RWPE2 (cell line): Measurements from ENCODE around the gene KREMEN1.

ENCODE experiments used
- ATAC-seq: fragments of 200-7000 bp; cut with Tn5 transposase; 3 replicates; pipeline ENCODE4 v1.9.1; 2021; ENCODE audit warnings: low read depth
- DNase-seq: peaks from one replicate; pipeline ENCODE4 v3.0.0-alpha.2; 2020; ENCODE audit warnings: low spot score
- H3K27ac ChIP-seq: fragments of 450-650 bp; 2 replicates; pipeline ENCODE4 v1.5.1; 2017; ENCODE audit warnings: mild to moderate bottlenecking; ENCODE audit not compliant: poor library complexity, severe bottlenecking
- H3K27me3 ChIP-seq: fragments of 250-450 bp; sonication (Bioruptor Pico); 2 replicates; pipeline ENCODE4 v1.5.1; 2021; ENCODE audit warnings: mild to moderate bottlenecking, moderate library complexity; ENCODE audit not compliant: insufficient read depth, poor library complexity, severe bottlenecking
- H3K36me3 ChIP-seq: fragments of 250-450 bp; sonication (Bioruptor Pico); 2 replicates; pipeline ENCODE4 v1.5.1; 2020; ENCODE audit warnings: low read depth, mild to moderate bottlenecking, moderate library complexity
- H3K4me1 ChIP-seq: fragments of 250-450 bp; sonication (Bioruptor Pico); 2 replicates; pipeline ENCODE4 v1.5.1; 2021; ENCODE audit warnings: mild to moderate bottlenecking, moderate library complexity; ENCODE audit not compliant: insufficient read depth, poor library complexity, severe bottlenecking
- H3K4me3 ChIP-seq: fragments of 250-450 bp; sonication (Bioruptor Pico); 2 replicates; pipeline ENCODE4 v1.5.1; 2021; ENCODE audit warnings: mild to moderate bottlenecking, moderate library complexity; ENCODE audit not compliant: severe bottlenecking
- H3K9me3 ChIP-seq: fragments of 250-450 bp; sonication (Bioruptor Pico); 2 replicates; pipeline ENCODE4 v1.5.1; 2021; ENCODE audit warnings: mild to moderate bottlenecking, moderate library complexity; ENCODE audit not compliant: severe bottlenecking
- TF ChIP-seq, protein P1 (sequence below): fragments of 450-650 bp; IDR thresholded peaks from one replicate; pipeline ENCODE4 v1.5.1; 2017; ENCODE audit warnings: mild to moderate bottlenecking, moderate library complexity; ENCODE audit not compliant: poor library complexity, severe bottlenecking

Gene KREMEN1

DNA sequence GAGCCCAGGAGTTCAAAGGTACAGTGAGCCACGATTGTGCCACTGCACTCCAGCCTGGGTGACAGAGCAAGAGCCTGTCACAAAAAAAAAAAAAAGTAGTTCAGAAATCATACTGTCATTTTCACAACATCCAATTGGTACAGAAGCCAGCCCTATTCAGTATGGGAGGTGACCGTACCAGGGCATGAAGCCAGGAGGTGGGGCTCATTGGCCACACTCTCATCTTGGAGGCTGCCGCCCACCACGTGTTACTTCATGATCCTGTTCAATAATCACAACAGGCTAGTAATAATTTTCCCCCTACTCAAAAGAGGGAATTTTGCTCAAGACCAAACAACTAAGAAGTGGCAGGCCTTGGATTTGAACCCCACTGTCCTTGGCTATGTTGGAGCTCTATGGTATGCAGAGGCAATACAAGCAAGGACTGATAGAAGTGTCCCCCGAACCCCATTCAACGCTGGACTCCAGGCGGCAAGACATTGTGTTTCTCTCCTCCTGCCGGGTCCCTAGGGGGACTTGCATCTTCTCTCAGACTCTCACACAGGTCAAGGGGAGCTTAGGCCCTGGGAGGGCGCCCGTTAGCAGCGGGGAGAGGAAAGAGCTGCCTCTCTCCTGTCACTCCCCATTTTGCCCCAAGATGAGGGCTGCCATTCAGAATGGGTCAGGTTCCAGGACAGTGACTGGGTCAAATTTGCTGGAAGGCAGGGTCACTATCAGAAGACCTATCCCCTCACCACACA lies 92.7 kb downstream of the KREMEN1 start:
- Histone ChIP-seq H3K27ac (no peak overlapping the region), H3K27me3 (no peaks in the 10 kb centered on the region), H3K4me1 (no peaks in the 10 kb centered on the region), H3K9me3 (no peaks in the 10 kb centered on the region), H3K36me3 (no peaks in the 10 kb centered on the region), H3K4me3 (no peak overlapping the region)
- TF ChIP-seq, protein P1, sequence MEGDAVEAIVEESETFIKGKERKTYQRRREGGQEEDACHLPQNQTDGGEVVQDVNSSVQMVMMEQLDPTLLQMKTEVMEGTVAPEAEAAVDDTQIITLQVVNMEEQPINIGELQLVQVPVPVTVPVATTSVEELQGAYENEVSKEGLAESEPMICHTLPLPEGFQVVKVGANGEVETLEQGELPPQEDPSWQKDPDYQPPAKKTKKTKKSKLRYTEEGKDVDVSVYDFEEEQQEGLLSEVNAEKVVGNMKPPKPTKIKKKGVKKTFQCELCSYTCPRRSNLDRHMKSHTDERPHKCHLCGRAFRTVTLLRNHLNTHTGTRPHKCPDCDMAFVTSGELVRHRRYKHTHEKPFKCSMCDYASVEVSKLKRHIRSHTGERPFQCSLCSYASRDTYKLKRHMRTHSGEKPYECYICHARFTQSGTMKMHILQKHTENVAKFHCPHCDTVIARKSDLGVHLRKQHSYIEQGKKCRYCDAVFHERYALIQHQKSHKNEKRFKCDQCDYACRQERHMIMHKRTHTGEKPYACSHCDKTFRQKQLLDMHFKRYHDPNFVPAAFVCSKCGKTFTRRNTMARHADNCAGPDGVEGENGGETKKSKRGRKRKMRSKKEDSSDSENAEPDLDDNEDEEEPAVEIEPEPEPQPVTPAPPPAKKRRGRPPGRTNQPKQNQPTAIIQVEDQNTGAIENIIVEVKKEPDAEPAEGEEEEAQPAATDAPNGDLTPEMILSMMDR: no peak
- DNase-seq (no peak), ATAC-seq (no peak)

DNA sequence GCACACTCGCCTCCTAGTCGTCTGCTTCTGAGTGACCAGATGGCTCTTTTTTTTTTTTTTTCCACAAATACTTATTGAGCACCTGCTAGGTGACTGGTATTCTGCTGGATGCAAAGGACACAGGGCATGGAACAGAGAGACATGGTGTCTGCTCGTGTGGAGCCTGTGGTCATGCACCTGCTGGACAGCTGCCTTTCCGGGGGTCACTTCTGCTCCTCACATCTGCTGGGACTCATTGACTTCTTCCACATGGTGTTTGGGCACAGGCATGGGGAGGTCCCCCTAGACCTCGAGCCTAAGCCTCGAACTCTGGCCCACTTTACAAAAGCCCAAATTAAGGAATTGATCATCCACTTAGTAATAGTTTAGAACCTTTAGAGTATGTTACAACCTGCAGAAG lies 93.3 kb downstream of the KREMEN1 start:
- no peaks in the 10 kb centered on the region for H3K36me3 ChIP-seq
- H3K4me3 ChIP-seq: no peak overlapping the region
- ATAC-seq: no peak
- no peaks in the 10 kb centered on the region for H3K27me3 ChIP-seq
- H3K9me3 ChIP-seq: no peaks in the 10 kb centered on the region
- H3K4me1 ChIP-seq: no peaks in the 10 kb centered on the region
- DNase-seq: no peak
- TF ChIP-seq, protein P1: no peak
- no peak overlapping the region for H3K27ac ChIP-seq

DNA sequence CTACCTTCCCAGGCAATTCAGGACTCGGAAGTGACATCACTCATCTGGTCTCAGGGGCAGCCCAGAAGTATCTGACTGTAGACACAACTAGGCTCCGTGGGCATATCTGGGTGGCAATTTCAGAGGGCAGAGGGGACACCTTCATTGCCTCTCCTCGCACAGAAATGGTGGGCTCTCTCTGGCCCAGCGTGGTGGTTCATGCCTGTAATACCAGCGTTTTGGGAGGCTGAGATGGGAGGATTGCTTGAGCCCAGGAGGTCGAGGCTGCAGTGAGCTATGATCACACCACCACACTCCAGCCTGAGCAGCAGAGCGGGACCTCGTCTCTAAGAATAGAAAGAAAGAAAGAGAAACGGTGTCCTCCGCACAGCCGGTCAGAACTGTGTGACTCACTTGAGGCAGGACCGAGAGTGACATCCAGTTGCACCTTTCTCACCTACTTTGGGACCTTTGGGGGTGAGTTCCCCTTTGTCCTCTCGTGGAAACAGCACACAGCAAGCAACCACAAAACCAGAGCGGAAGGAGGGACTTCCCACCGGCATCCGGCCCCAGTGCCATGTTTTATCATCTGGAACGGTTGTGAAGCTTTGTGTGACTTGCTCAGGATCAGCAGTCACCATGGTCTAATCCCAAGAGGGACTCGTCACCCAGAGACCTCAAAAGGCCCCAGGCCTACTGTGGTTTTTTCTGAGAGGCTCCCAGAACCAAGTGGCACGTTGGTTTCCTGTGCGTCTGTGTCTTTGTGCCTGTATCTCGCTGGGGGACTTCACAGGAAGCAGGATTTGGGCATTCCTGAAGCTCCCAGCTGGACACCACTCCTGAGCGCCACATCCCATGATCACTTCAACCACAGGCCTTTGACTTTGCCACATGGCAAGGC lies 94.4 kb downstream of the KREMEN1 start:
- Histone ChIP-seq H3K9me3 (no peaks in the 10 kb centered on the region), H3K27ac (no peak overlapping the region), H3K4me1 (no peaks in the 10 kb centered on the region), H3K4me3 (no peak overlapping the region), H3K27me3 (no peaks in the 10 kb centered on the region), H3K36me3 (no peaks in the 10 kb centered on the region)
- no peak for ATAC-seq
- TF ChIP-seq, protein P1: no peak
- no peak for DNase-seq

DNA sequence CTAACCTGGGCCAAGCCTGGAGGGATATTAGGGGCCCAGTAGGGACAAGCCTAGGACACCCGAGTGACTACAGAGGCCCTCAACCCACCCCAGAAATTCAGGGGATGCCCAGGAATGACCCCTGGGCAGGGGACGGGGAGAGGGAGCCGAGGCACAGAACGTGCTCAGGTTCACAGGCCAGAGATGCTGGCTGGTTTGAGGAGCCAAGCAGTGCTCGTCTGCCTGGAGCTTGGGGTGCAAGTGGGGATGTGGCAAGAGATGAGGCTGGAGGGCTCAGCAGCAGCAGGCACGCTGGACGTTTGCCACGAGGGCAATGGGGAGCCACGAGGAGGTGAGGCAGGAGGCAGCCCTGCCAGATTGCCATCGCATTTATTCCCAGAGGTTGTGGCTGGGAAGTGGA lies 98.9 kb downstream of the KREMEN1 start:
- Histone ChIP-seq H3K27ac (no peak overlapping the region), H3K4me3 (no peak overlapping the region), H3K36me3 (no peaks in the 10 kb centered on the region), H3K9me3 (peaks cover 3% of the 10 kb centered on the region), H3K27me3 (no peaks in the 10 kb centered on the region), H3K4me1 (no peaks in the 10 kb centered on the region)
- TF ChIP-seq, protein P1: no peak
- ATAC-seq (no peak), DNase-seq (no peak)
